H54 (cell line): ENCODE measurements around the gene UBE2G1.

Experiments used
- DNase-seq: peaks from one replicate; pipeline ENCODE4 v3.0.0; 2011; ENCODE audit warnings: low spot score, mixed read lengths; ENCODE audit not compliant: insufficient read length
- FAIRE-seq: peaks from 3 replicates; lab custom pipeline; 2011; peaks lifted over from hg19 to GRCh38; lab: Jason Lieb, UNC
- POLR2A ChIP-seq: IDR thresholded peaks from 2 replicates; pipeline ENCODE4 v1.6.1; 2011; ENCODE audit warnings: low read depth, mild to moderate bottlenecking, low read length

The UBE2G1 gene

DNA sequence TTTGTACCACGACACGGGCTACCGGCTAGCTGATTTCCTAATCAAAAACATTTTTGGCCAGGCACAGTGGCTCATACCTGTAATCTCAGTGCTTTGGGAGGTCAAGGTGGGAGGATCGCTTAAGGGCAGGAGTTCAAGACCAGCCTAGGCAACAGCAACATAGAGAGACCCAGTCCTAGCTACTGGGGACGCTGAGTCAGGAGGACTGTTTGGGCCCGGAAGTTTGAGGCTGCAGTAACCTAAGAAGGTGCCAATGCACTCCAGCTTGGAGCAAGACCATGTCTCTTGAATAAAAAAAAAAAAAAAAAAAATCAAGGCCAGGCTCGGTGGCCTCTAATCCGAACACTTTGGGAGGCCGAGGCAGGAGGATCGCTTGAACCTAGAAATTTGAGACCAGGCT is 49.8 kb downstream of the UBE2G1 start:
- FAIRE-seq, result no peak

DNA sequence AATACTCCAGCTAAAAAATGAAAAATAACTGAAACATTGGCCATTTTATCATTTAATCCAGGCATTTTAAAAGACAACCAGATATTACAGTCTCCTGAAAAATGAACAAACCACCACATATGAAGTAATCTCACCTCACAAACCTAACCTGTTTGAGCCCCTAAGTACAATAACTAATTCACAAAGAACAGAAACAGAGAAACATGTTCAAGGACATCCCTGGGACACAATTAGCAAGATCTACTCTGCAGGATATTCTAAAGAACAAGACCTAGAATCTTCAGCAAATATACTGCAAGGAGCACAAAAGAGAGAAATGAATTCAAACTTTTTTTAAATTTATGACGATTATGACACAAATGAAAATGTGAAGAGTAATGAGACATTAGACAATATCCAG is 51.9 kb downstream of the UBE2G1 start:
- no peak for TF ChIP-seq POLR2A
- no peak for FAIRE-seq
- no peak for DNase-seq

More for the DNA sequence above, 49.8 kb downstream of the UBE2G1 start:
- no peak for TF ChIP-seq POLR2A
- no peak for DNase-seq

DNA sequence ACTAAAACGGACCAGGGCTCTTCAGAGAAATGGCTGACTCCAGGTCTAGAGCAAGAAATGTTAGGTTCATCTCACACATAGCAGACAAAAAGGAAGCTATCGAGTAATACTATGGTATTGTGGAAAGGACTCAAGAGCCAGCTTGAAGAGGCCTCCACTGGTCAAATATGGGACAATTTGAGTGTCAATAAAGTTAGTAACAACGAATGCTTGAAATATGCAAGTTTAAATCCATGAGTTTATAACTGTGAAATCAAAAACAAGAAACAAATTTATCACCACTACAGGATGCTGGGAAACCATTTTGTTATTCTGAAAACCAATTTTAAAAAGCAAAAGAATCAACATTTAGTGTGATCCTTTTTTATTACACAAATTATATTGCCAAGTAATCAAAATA is 52.3 kb downstream of the UBE2G1 start:
- FAIRE-seq (peak; percentile 6), DNase-seq (no peak)
- no peak for TF ChIP-seq POLR2A

DNA sequence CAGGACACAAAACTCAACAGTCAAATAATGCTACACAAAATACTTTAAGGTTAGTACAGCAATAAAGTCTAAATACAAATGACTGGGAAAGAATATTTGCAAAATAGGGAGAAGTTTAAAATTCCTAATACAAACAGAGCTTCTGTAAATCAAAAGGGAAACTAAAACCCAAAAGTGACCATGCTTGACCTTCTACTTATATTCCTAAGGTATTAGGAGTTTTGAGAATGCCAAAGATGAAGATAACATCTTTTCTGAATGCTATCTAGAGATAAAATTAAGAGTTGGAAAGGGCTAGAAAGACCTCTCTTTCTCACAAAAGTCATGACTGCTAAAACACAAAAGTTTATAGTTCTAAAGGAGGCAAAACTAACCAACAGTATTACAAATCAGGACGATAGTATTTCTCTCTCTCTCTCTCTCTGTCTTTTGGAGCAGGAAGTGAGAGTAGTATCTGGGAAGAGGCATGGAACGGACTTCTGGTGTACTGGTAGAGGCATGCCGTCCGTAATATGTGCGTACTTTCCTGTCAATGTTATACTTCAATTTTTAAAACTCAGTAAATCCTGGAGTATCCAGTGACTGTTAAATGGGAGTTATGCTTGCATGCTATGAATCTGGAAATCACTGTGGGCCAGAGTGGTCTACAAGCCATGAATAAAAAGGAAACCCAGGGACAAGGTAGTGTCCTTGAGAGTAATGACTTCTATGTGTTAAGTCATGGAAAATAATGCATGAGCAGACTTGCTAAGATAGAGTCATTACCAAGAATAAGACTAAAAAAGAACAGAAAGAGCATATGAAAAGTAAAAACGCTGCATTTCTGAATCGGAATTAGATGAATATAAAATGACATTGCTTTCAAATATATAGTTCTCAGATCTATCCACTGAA is 53.0 kb downstream of the UBE2G1 start:
- DNase-seq (no peak), FAIRE-seq (peak; percentile 45)
- TF ChIP-seq POLR2A, result no peak

DNA sequence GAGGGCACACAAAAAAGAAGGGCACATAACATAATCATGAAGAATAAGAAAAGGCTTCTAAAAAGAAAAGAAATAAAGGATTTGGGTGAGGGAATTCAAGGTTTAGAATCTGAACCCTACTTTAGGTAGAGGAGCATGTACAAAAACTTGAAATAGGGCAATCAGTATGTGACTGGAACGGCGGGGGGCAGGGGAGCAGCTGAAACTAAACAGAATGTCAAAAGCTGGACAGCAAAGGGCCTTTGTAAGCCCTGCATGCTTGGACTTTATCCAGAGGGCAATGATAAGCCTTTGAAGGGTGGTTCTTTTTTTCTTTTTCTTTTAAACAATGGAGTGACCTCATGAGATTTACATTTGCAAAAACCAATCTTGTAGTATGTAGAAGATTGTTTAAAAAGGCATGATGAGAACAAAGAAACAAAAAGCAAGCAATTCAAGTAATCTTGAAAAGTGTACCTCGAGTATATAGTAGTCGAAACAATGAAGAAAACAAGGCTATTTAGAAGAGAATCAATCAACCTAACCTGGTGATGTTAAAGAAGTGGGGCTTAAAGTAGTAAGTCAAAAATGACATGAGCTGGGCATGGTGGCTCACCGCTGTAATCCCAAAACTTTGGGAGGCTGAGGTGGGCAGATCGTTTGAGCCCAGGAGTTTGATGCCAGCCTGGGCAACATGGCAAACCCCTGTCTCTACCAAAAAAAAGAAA is 56.0 kb downstream of the UBE2G1 start:
- TF ChIP-seq POLR2A, result no peak
- FAIRE-seq (no peak), DNase-seq (no peak)

DNA sequence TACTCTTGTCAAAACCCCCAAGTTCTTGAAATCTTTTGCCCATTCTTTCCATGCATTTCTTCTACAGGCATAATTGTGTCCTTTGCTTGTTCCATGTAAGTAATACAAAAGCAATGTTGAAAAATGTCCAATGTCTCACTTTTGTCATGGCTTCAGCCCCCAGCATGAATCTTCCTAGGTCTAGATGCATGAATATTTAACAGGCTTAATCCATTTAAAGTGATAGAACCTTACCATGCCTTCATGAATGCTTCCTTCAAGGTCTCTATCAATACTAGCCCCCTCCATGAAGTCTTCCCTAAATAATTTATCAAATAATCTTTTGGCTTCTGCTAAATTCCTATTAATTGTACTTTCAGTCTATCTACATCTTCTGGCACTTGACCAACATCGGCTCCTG is 56.6 kb downstream of the UBE2G1 start:
- DNase-seq (no peak), FAIRE-seq (no peak)
- TF ChIP-seq POLR2A, result no peak

DNA sequence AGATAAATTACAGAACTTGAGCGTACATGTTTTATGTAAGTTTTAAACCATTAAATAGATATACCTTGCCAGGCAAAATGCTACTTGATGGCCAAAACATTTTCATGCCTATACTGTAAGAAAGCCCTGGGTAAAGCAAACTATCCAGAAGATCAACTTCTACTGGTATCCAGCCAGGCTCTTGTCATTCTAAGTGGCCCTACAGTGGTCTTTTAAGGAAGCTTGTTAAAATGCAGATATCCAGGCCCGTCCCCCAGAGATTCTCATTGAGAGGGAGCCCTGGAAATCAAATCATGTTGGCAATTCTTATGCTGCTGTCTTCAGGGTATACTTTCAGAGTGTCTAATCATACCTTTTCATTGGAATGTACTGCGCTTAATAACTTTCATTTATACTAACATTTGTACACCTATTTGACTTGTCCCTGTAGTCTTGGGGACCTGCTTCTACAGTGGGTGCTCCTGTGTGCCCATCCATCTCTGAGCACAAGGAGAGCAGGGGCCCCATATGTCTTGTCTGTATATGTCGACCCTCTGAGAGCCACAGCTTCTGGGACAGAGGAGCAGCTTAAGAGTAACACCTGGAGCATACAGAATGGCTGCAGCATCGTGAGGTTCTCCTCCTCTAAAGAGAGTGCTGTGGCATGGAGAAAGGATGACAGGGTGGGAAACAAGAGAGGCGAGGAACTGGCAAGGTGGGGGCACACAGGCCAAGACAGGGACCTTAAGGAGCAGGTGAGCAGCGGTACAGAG is 59.1 kb downstream of the UBE2G1 start:
- TF ChIP-seq POLR2A, result no peak
- DNase-seq, result no peak
- FAIRE-seq, result no peak

DNA sequence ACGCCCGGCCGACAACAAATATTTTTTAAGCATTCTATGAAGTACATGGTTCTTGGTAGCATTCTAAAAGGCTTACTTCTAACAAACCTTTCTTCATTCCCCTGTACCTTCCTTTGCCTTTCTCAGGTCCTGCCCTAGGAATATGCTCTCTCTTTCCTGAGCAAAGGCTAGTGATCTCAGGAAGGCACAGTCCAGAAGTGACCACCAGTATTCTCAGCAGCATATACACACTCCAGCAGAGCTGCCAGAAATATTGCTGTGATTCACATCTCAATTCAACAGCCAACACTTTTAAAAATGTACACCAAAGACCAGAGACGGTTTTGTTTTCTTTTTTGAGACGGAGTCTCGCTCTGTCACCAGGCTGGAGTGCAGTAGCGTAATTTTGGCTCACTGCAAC is 61.3 kb downstream of the UBE2G1 start:
- TF ChIP-seq POLR2A, result no peak
- no peak for DNase-seq
- FAIRE-seq, result no peak

DNA sequence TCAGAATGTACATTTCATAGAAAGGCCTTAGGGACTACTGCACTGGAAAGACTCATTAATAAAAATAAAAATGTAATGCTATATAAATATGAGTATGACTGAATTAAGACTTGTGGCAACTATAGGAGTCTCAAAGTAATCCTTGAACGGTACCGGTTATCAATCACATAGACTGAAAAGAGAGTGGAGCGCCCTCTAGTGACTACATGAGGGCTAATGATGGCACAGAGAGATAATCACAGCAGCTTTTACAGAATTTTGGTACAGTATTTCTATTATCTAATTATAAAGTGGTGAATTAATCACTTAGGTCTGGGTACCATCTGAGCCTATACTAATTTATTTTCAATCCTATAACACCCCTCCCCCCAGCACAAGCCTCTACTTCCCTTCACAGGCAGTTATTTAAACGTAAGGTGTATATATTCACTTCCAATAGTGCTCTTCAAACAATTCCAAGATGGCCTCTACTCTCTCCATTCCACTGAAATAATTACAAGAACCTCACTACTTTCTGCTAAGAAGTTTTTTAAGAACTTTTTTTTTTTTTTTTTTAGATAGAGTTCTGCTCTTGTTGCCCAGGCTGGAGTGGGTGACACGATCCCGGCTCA is 62.0 kb downstream of the UBE2G1 start:
- no peak for TF ChIP-seq POLR2A
- FAIRE-seq, result no peak
- DNase-seq, result peak; percentile 14

DNA sequence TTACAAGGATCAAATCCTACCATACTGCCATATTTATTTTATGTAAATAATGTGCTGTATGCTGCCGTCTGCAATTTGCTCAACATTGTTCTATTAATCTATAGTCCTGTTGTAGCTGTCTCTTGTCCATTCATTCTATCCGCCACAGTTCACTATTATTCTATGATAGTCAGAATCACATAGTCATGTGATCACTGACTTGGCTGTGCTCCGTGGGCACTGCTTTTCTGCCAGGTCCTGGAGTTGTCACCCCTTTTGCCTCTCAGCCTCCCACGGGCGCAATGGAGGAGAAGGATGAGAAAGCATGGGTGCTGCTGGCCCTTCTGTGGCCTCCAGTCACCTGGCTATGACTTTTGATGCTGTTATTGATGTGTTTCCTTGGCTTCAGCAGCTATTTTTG is 65.4 kb downstream of the UBE2G1 start:
- no peak for DNase-seq
- FAIRE-seq, result no peak
- no peak for TF ChIP-seq POLR2A

DNA sequence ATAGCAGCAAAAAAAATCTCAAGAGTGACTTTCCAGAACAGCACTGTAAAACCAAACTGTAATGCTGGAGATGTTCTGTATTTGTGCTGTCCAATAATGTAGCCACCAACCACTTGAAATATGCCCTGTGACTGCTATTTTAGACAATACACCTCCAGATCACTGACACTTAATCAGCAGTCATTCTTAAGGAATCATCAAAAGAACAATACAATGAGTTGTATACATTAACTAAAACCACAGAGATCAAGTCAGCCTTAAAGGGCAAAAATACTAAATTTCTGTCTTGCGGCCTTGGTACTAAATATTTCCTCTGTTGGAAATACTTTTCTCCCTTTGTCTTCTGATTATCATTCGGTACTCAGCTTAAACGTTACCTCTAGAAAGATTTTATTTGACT is 69.1 kb downstream of the UBE2G1 start:
- no peak for TF ChIP-seq POLR2A
- DNase-seq, result no peak
- peak; percentile 72 for FAIRE-seq

DNA sequence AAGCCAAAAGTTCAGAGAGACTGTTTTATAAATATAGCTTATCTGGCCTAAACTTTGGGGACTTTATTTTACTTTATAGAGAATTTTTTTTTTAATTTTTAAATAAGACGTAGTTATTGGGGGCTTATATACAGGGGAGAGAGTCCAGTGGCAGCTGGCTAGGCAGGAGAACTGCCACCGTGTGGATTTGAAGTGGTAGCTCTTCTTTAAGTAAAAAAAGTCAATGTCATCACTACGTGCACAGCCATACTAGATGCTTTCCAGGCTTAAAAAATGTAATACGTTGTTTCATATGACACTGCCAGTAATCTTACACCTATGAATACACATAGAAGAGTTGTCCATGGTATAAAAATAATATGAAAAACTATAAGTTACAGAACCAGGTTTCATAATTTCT is 70.8 kb downstream of the UBE2G1 start:
- DNase-seq, result no peak
- no peak for FAIRE-seq
- TF ChIP-seq POLR2A, result no peak

DNA sequence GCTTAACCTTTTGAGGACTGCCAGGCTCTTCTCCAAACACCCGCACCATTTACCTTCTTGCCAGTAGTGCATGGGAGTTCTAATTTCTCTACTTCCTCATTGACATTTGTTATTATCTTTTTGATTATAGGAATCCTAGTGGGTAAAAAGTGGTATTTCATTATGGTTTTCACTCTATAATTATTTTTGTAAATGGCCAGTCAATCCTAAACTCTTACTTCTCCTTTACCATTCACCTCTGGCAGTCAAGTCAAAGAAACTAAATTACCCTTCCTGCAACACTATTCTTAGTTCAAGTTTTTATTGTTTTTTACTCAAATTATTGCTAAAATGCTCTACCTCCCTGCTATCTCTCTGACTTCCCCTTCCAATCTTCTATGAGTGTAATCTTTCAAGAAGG is 72.9 kb downstream of the UBE2G1 start:
- no peak for TF ChIP-seq POLR2A
- FAIRE-seq (peak; percentile 20), DNase-seq (no peak)
